ENCODE data around the gene OSBPL1A.

DNA sequence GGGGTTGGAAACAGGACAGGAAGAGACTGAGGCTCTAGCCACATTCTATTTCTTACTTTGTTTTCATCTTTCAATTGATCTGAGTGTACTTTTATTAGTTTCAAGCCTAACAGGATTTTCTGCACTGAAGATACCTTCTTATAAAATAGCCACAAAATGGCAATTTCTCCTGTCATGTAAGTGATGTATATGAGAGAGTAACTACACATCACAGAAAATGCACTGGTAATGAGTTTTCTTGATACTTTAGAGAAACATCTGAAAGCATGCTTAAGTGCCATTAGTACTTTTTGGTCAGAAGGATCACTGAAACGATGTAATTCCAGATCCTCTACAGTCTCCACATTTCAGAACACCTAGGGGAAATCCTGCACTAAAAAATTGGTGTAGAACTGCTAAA lies 153.9 kb downstream of the OSBPL1A start:
- TF ChIP-seq CEBPB (IDR thresholded peaks at IDR 0.05; ENCODE audit: borderline replicate concordance in 1 of 2, low read depth in 2 of 2, low read length in 2 of 2) (no peak), CTCF (IDR thresholded peaks at IDR 0.05 in 2 of 3, conservative IDR thresholded peaks at IDR 0.05 in 1 of 3; ENCODE audit: control insufficient read depth in 2 of 3, extremely low read depth in 1 of 3, insufficient read depth in 1 of 3, low read depth in 3 of 3, low read length in 3 of 3) (no peak), NFYA (IDR thresholded peaks at IDR 0.05; ENCODE audit: borderline replicate concordance, low read depth, low read length) (no peak), CREB1 (IDR thresholded peaks at IDR 0.05; ENCODE audit: low read depth) (no peak), SUZ12 (IDR thresholded peaks at IDR 0.05; ENCODE audit: unreplicated experiment) (no peak)
- TF ChIP-seq, protein P1, sequence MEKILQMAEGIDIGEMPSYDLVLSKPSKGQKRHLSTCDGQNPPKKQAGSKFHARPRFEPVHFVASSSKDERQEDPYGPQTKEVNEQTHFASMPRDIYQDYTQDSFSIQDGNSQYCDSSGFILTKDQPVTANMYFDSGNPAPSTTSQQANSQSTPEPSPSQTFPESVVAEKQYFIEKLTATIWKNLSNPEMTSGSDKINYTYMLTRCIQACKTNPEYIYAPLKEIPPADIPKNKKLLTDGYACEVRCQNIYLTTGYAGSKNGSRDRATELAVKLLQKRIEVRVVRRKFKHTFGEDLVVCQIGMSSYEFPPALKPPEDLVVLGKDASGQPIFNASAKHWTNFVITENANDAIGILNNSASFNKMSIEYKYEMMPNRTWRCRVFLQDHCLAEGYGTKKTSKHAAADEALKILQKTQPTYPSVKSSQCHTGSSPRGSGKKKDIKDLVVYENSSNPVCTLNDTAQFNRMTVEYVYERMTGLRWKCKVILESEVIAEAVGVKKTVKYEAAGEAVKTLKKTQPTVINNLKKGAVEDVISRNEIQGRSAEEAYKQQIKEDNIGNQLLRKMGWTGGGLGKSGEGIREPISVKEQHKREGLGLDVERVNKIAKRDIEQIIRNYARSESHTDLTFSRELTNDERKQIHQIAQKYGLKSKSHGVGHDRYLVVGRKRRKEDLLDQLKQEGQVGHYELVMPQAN (conservative IDR thresholded peaks at IDR 0.05): no peak
